ENCODE data around the gene INTS11.

INTS11 gene

GRCh38 chr1:1285102-1285571 is 39.3 kb downstream of the INTS11 start:
- DNase-seq (ENCODE audit: low spot score) = no peak

GRCh38 chr1:1284221-1285101 is 40.0 kb downstream of the INTS11 start:
- no peak for DNase-seq (ENCODE audit: low spot score)

- peak; percentile 70 for DNase-seq (ENCODE audit: low spot score)
Measured at GRCh38 chr1:1283821-1284220, 40.6 kb downstream of the INTS11 start.

DNA sequence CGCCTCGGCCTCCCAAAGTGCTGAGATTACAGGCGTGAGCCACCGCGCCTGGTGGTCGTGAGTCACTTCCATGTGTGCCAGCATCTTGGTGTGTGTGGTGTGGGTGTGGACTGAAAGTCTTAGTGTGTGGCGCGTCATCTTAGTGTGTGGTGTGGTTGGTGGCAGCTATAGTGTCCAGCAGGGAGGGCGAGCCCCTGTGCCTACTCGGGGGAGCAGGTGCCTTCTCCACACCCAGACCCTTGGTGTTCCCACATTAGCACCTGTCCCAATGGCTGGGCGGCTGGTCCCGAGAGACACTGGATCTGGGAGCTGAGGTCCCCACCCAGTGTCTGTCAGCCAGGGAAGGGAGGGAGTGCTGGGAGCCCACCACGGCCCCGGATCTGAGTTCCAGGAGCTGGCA is 41.5 kb downstream of the INTS11 start:
- no peak for DNase-seq (ENCODE audit: low spot score)

GRCh38 chr1:1281533-1282321 is 42.7 kb downstream of the INTS11 start:
- DNase-seq (ENCODE audit: low spot score) = peak; percentile 88

DNA sequence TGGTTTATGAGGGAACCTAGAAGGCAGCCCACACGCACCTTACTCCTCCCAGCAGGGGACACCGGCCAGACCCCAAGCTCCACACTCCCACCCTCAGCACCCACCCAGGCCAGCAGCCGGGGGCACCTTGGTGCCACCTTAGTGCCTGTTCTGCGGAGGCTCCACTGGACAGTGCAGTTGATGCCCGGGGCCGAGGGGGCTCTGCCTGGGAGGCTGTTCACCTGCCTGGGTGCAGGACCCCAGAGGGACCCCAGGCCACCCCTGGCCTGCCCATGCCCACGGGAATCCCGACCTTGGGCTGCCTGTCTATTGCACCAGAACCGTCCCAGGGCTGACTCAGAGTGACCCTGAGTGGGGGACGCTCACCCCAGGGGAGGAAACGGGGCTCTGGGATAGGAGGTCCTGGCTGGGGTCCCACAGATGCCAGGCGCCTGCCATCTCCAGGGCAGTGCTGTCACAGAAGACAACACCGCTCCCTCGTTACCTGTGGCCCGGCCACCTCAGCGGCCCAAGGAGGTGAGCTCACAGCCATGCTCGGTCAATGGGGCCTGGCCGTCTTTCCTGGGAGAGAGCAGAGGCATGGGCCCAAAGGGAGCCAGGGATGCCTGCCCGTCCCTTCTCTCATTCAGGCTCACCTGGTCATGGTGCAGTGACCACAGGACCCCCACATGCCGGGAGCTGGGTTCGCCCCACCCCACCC is 43.5 kb downstream of the INTS11 start:
- DNase-seq (ENCODE audit: low spot score) = no peak

GRCh38 chr1:1279028-1279427 is 45.4 kb downstream of the INTS11 start:
- DNase-seq (ENCODE audit: low spot score) = no peak

GRCh38 chr1:1278620-1279019 is 45.8 kb downstream of the INTS11 start:
- no peak for DNase-seq (ENCODE audit: low spot score)

DNA sequence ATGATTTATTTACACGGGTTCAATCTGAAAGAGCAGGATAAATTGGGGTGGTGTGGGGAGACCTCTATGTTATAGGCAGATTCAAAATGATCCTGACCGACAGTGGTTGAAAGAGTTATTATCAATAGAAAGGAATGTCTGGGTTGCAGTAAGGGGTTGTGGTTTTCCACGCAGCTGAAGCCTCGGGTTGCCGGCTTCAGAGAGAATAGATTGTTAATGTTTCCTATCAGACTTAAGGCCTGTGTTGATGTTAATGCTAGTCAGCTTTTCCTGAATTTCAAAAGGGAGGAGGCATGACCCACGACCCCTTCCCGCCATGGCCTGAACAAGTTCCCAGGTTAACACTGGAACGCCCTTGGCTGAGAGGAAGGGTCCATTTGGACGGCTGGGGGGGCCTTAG is 48.6 kb downstream of the INTS11 start:
- peak; percentile 48 for DNase-seq (ENCODE audit: low spot score)

DNA sequence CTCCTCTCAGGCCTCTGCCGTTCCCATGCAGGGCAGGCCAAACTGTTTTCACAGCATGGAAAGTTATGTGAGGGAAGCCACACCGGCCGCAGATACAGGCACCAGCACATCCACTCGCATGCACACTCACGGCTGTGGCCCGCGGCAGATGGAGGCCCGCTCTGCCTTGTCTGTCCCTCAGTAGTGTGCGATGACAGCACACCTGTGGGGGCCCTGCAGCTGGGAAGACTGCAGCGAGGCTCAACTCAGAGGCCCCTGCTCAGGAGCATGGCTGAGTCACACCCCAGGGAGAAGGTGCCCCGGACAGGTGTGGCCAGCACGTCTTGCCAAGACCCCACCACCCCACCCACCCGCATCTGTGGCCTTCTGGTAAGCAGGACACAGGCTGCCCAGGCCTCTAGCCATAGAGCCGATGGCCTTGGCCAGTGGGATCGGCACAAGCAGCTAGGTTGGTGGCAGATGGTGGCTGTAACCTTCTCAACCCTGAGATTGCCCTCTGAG is 49.5 kb downstream of the INTS11 start:
- DNase-seq (ENCODE audit: low spot score) = no peak

GRCh38 chr1:1274299-1274930 is 50.0 kb downstream of the INTS11 start:
- no peak for DNase-seq (ENCODE audit: low spot score)

DNA sequence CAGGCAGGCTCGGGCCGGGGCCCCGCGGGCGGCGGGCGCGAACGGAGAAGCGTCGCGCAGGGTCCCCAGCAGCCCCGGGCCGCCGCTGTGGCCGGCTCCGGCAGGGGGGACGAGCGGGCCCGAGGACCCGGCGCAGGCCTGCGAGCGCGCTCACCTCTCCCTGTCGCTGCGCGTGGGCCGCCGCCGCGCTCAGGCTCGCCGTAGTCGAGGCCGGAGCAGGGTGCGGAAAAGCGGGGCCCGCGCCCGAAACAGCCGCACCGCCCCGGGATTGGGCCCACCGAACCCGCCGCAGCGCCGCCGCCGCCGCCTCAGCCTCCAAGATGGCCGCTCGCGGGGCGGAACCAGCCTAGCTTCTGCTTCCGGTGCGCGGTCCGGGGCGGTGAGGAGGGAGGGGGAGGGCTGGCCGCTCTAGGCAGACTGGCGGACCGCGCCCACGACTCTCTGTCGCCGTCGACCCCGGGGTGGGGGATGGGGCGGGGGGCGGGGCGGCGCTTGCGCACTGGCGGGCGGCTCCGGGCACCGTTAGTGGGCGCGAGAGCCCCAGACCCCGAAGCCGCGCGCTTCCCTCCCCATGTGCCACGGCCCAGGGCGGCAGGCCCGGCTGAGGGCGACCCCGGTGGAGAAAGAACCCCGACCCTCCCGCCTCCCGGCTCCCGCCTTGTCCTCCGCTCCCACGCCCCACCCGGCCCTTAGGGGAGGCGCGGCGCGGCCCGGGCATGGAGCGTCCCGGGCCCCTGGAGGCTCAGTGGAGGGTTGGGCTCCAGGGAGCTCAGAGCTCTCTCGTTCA is 50.8 kb downstream of the INTS11 start, which contains the start of gene UBE2J2:
UBE2J2 (minus strand) TSS at position 343 of the 787 bp plus-strand sequence. CDS start 5,862 bp downstream, outside the sequence.
- DNase-seq (ENCODE audit: low spot score) = peak; percentile 97

DNA sequence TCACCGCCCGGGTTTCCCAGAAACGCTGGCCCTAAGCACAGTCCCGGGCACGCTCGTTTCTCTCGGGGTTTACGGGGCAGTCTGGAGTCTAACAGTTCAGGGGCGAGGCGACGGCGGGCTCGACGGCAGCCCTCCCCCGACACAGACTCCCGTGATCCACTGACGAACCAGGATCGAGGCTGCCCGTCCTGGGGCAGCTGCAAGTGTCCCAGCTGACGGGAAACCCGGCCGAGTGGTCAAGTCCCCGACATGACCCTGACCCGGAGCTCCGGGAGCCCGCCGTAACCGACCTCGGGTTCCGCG is 51.3 kb downstream of the INTS11 start:
- DNase-seq (ENCODE audit: low spot score) = peak; percentile 43

DNA sequence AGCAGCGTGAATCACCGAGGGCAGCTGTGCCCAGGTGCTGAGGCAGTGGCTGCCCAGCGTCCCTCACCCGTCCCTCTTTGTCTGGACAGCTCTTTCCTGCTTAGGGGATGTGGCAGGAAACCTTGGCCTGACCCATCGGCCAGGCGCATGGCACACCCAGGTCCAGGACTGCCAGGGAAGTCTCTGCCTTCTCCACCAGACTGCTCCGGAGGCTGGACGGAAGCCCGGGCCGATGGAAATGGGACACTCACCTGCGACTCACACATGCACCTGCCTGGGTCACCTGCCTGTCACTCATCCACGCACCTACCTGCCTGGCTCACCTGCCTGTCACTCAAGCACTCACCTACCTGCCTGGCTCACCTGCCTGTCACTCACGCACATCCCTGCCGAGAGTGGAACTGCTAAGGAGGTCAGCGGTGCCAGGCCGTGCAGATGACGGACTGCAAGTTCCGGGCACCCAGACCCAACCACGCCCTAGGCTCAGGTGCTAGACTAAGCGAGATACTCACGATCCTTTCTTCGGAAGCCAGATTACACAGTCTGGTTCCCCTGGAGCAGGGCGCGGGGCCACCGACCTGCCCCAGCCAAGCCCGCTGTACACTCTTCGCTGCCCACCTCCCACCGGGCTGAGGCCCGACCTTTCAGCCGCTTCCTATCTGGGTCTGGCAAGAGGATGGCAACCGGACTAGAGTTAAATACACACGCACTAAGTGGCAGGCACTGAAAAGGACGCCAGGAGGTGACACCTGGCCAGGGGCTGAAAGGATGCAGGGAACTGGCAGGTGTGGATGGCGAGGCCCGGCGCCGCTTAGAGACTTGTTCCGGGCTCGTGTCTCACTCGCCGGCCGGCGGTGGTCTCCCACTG is 51.9 kb downstream of the INTS11 start:
- DNase-seq (ENCODE audit: low spot score) = no peak

GRCh38 chr1:1270813-1271212 is 53.6 kb downstream of the INTS11 start:
- DNase-seq (ENCODE audit: low spot score) = no peak

- no peak for DNase-seq (ENCODE audit: low spot score)
Measured at GRCh38 chr1:1268284-1268682, 56.2 kb downstream of the INTS11 start.

- no peak for DNase-seq (ENCODE audit: low spot score)
Measured at GRCh38 chr1:1267488-1268283, 56.8 kb downstream of the INTS11 start.

DNA sequence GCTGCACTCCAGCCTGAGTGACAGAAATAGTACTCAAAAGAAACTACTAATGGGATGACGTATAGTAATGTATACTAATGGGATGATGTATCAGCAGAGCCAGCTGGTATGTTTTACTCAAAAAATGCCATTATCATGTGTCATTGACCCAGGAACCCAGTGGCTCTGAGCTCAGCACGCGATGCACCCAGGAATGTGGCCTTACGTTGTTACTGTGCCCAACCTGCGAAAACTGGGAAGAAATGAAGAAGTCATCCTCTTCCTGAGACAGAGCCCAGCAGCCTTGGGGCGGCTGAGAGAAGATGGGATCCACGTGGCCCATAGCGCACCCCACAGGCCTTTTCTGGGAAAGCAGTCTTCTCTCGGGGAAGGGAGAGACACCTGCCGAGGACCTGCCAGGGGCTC is 59.6 kb downstream of the INTS11 start:
- peak; percentile 97 for DNase-seq (ENCODE audit: low spot score)

DNA sequence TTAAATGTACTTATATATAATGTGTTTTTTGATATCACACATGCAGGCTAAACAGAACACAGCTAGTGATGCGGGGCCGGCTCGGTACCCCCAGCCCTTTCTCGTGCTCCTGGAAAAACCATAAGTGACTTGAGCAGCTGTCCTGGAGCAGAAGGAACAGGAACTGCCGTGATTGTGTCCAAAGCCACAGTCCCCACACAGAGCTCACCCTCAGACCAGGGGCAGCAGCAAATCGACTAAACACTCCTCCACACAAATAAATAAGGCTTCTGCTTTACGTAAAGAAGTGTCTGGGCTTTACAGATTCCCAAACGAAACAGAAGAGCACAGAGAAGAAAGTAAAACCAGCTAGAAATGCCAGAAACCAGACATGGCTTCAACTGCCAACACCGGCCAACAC is 60.4 kb downstream of the INTS11 start:
- no peak for DNase-seq (ENCODE audit: low spot score)
